Psoas muscle (tissue), 8 donors: ENCODE data around the gene OR10G3. TPM values are rescaled to one million over a fixed set of nuclear protein-coding genes. Genes with fewer than 3 reads are reported as not detected.
"Not testable (repeated sequence)": the region's sequence is repeated elsewhere in the genome, so short reads cannot be mapped to it uniquely, and the experiment has no call there.

Experiments
- ATAC-seq, 4 donors: fragments of 200-7000 bp; cut with Tn5 transposase; one replicate each; pipeline ENCODE4 v1.9.1; 2020; ENCODE audit warnings: moderate library complexity in 3 of 4, mild to moderate bottlenecking in 2 of 4
- DNase-seq, 2 donors: peaks; one replicate each; pipeline ENCODE4 v3.0.0-alpha.2; 2020
- H3K27ac ChIP-seq: fragments of 200-600 bp; one replicate; pipeline ENCODE4 v1.8.0; 2022
- H3K27me3 ChIP-seq, 3 donors: fragments of 200-600 bp in 1 of 3; one replicate each; pipeline versions ENCODE4 v1.6.1 to v1.8.0; 2013 to 2022; ENCODE audit warnings: low read length in 2 of 3, mild to moderate bottlenecking in 2 of 3, moderate library complexity in 1 of 3; ENCODE audit not compliant: insufficient read depth in 3 of 3
- H3K36me3 ChIP-seq, 2 donors: fragments of 200-600 bp in 1 of 2; one replicate each; pipeline versions ENCODE4 v1.6.1 to v1.8.0; 2013 to 2022; ENCODE audit warnings: low read depth in 1 of 2, mild to moderate bottlenecking in 1 of 2, moderate library complexity in 1 of 2; ENCODE audit not compliant: insufficient read depth in 1 of 2
- H3K4me1 ChIP-seq: fragments of 200-600 bp; one replicate; pipeline ENCODE4 v1.8.0; 2022
- H3K4me3 ChIP-seq: fragments of 200-600 bp; one replicate; pipeline ENCODE4 v1.8.0; 2022; ENCODE audit warnings: mild to moderate bottlenecking
- H3K9me3 ChIP-seq: fragments of 200-600 bp; one replicate; pipeline ENCODE4 v1.8.0; 2022
- CTCF ChIP-seq: fragments of 200-600 bp; IDR thresholded peaks from one replicate; pipeline ENCODE4 v1.8.0; 2022; ENCODE audit warnings: antibody characterized with exemption
- WGBS, 3 donors: extraction: QIAGEN DNeasy Blood & Tissue Kit; methylation state at CpG; one replicate each; pipeline versions ENCODE4 v1.1.6 to v1.1.7; 2013; 5-methylcytosine and 5-hydroxymethylcytosine counted together
- intact Hi-C, 2 donors: fragments of 100-400 bp; cut with DNase I; formaldehyde crosslinking; loops; one replicate each; pipeline versions ENCODE4 v1.11.0 to v1.14.2; 2022
- polyA plus RNA-seq, 3 donors: library from polyadenylated mRNA; stranded (reverse); fragments of 200-250 nt; gene quantifications; one replicate each; pipeline ENCODE4 v1.2.3, GENCODE V29; 2013
- total RNA-seq, 4 donors: library from RNA; stranded (reverse); fragmentation: NEBNext Ultra II Directional in 2 of 4; extraction: Animal tissue kit (Norgen Biotek cat#: 25700) in 2 of 4; gene quantifications; one replicate each; pipeline versions ENCODE4 v1.2.1 to v1.2.4, GENCODE V29; 2021 to 2023
- donor health status: healthy with polysubstance abuse.
- donor health status: DM: no; HTN: no; CAD: no; lungs with moderate emphysema.
- donor health status: Bipolar disorder and iron deficiency.
- donor health status: healthy.
- donor health status: DM: yes; HTN: yes; CAD: no.
- donor health status: DM: no; HTN: no; CAD: no.
- donor health status: DM: no; HTN: no; CAD: no.
- donor health status: DM: yes; HTN: yes; CAD: no.

OR10G3 gene
- total and polyA plus RNA-seq, 7 donors = not detected

GRCh38 chr14:21558703-21559170 is 21.1 kb downstream of the OR10G3 start:
- no peaks in the 10 kb centered on the region for H3K9me3 ChIP-seq
- intact Hi-C loops = loop anchor here (5.0 to 10.0 kb wide), 2 partner anchors 61 to 84 kb away; partner anchors contain the start of genes RAB2B (in 1 of the 2) and TOX4 (in 1 of the 2)
- H3K36me3 ChIP-seq = no peaks in the 10 kb centered on the region
- H3K27ac ChIP-seq = no peak overlapping the region
- no peaks in the 10 kb centered on the region for H3K4me1 ChIP-seq
- H3K27me3 ChIP-seq = no peaks in the 10 kb centered on the region
- DNase-seq (no peak), ATAC-seq (no peak)
- 86 to 88% (median 88%) methylated on average over 8 of the region's 8 CpGs for WGBS, 3 donors
- H3K4me3 ChIP-seq = no peak overlapping the region
- TF ChIP-seq CTCF = no peak

GRCh38 chr14:21557084-21557901 is 22.6 kb downstream of the OR10G3 start:
- Histone ChIP-seq H3K4me3 (peak overlapping the region; percentile 56), H3K27ac (no peak overlapping the region), H3K9me3 (no peaks in the 10 kb centered on the region), H3K36me3 (no peaks in the 10 kb centered on the region), H3K4me1 (no peaks in the 10 kb centered on the region), H3K27me3 (no peaks in the 10 kb centered on the region)
- WGBS, 3 donors = 9 to 10% (median 9%) methylated on average over 11 of the region's 11 CpGs
- ATAC-seq (peak in 3 of 4 donors; percentile 53 to 86 (median 72)), DNase-seq (peak; percentile 28 to 69)
- intact Hi-C loops = loop anchor here (5.0 to 10.0 kb wide), 2 partner anchors 60 to 82 kb away; partner anchors contain the start of genes RAB2B (in 1 of the 2) and TOX4 (in 1 of the 2)
- peak; percentile 78 for TF ChIP-seq CTCF

GRCh38 chr14:21556378-21557083 is 23.3 kb downstream of the OR10G3 start:
- ATAC-seq = peak in 1 of 4 donors; percentile 21
- TF ChIP-seq CTCF = no peak
- Histone ChIP-seq H3K4me1 (no peaks in the 10 kb centered on the region), H3K4me3 (no peak overlapping the region), H3K36me3 (no peaks in the 10 kb centered on the region), H3K27me3 (no peaks in the 10 kb centered on the region), H3K27ac (no peak overlapping the region), H3K9me3 (no peaks in the 10 kb centered on the region)
- WGBS, 3 donors = 44 to 64% (median 45%) methylated on average over 5 of the region's 5 CpGs
- intact Hi-C loops = loop anchor here (5.0 to 10.0 kb wide), 2 partner anchors 59 to 82 kb away; partner anchors contain the start of genes RAB2B (in 1 of the 2) and TOX4 (in 1 of the 2)
- no peak for DNase-seq

- no peak overlapping the region for H3K4me3 ChIP-seq
- H3K9me3 ChIP-seq = no peaks in the 10 kb centered on the region
- H3K27me3 ChIP-seq = no peaks in the 10 kb centered on the region
- 82 to 88% (median 83%) methylated on average over 3 of the region's 3 CpGs for WGBS, 3 donors
- intact Hi-C loops = loop anchor here (1.0 to 10.0 kb wide), 3 partner anchors 36 to 100 kb away; partner anchors contain the start of genes RAB2B (in 1 of the 2) and TOX4 (in 1 of the 2)
- DNase-seq (no peak), ATAC-seq (no peak)
- no peak for TF ChIP-seq CTCF
- no peaks in the 10 kb centered on the region for H3K36me3 ChIP-seq
- no peak overlapping the region for H3K27ac ChIP-seq
- H3K4me1 ChIP-seq = no peaks in the 10 kb centered on the region
Measured at GRCh38 chr14:21553266-21553665, 26.6 kb downstream of the OR10G3 start.

- intact Hi-C loops, H3K36me3 ChIP-seq, H3K4me1 ChIP-seq, H3K4me3 ChIP-seq, ATAC-seq, H3K27ac ChIP-seq, H3K27me3 ChIP-seq, DNase-seq, H3K9me3 ChIP-seq: not testable (repeated sequence)
- 90 to 98% (median 90%) methylated on average over 7 of the region's 7 CpGs for WGBS, 3 donors
Measured at GRCh38 chr14:21544588-21544987, 35.3 kb downstream of the OR10G3 start.
